T47D (cell line): ENCODE data around the gene SUCLG1.
A peak's percentile ranks its signal among the peaks of the same experiment; 100 is the strongest.
"Not testable (repeated sequence)": the region's sequence is repeated elsewhere in the genome, so short reads cannot be mapped to it uniquely, and the experiment has no call there.

Experiments
- DNase-seq, 2 experiments: peaks; one replicate each; pipeline versions ENCODE4 v3.0.0 to v3.0.0-alpha.2; 2011 to 2012; ENCODE audit warnings: low read depth in 1 of 2, low spot score in 1 of 2
- JUND ChIP-seq: IDR thresholded peaks from 2 replicates; pipeline ENCODE4 v1.6.1; 2012; ENCODE audit warnings: low read depth
- in situ Hi-C: cut with HindIII; loops from 2 replicates; pipeline ENCODE4 v1.10.0; 2016; ENCODE audit warnings: low sequenced_read_pairs, low pct_unique_long_range_greater_than_20kb

SUCLG1 gene

DNA sequence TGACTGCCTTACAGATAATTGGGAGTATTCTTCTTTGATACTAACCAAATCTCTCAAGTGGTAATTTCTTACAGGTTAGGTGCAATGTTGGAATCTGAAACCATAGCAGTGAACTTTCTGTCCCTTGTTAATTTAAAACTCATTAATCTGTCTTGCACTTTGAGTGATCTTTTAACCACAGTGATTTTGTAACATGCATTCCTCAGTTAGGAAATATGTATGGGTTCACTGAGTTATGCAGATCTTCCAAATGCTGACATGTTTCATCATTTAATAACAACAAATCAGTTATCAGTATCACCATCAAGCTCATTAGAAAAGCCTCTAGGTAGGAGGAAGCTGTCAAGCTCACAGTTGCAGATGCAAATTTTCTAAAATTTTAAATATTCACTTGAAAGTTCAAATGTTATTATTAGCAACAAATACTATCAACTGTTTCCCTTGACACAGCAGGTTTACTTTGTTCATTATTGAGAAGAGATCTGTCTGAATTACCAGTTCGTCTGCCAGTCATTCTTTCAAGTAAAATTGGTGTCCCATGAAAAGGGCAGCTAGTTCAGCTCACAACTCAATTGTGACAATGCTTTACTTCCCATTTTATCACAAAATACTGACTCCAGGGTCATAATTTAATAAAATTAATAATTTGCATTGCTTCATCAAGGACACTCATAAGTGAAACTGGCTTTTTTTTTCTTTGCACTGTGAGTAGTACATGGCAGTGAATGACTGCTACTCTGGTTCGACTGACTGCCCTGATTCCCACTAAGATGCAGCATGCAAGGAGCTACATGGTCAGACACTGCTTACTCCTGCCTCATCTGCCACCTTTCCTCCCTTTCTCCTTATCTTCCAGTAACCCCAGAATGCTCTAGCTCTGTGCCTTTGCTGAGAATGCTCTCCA, 31.6 kb downstream of the SUCLG1 start:
- no peak for TF ChIP-seq JUND
- in situ Hi-C loops, result no loop called here

DNA sequence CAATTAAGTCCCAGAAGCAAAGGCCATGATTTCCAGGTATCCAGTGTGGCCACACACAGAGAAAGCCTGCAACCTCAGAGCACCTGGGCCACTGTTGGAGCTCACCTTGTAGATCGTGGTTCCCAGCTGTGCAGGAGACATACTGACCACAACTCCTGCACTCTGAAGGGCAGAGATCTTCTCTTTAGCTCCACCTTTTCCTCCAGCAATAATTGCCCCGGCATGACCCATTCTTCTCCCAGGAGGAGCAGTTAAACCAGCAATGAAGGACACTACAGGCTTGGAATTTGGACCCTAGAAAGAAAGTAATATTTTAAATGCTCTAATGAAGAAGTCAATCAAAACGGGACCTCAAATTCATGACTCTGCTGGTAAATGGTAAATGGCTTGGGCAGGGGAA, 33.8 kb downstream of the SUCLG1 start:
- no peak for TF ChIP-seq JUND
- DNase-seq, result no peak
- in situ Hi-C loops, result no loop called here

More for the DNA sequence above, 31.6 kb downstream of the SUCLG1 start:
- DNase-seq, result no peak

DNA sequence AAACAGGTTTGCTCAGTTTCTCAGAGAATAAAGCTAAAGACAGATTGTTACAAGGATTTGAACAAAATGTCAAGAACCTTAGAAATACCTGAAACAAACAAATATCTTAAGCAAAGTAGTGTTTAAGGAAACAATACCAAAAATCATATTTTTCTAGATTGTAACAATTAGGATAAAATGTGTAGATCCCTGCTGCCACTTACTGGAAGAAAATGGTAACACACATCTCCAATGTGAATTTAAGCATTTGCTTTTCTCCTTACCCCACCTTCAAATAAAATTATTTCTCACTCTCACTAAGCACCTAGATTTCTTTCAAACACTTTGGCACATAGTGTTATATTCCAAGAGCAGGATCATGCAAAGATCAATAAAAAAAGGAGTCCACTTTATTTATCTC, 34.9 kb downstream of the SUCLG1 start:
- TF ChIP-seq JUND, result no peak
- in situ Hi-C loops, result no loop called here

DNA sequence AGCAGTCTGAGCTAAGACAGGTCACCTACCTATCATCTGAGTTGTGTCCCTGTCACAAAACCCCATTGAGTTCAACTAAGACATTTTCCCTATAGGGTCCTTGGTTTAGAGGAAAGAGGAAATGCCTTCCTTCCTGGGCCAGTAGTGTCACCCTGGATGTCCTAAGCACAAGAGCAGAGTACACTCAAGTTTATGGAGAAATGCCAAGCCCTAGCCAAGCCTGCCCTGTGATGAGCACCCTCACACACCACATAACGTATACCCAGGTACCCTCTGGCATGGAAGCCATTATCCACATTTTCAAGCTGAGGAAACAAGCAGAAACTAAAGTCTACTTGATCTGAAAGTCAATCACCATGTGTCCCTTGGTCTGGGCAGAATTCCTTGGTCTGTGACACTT, 37.3 kb downstream of the SUCLG1 start:
- no peak for DNase-seq
- no peak for TF ChIP-seq JUND
- in situ Hi-C loops, result no loop called here

More for the DNA sequence above, 34.9 kb downstream of the SUCLG1 start:
- peak; percentile 3 to 6 for DNase-seq

DNA sequence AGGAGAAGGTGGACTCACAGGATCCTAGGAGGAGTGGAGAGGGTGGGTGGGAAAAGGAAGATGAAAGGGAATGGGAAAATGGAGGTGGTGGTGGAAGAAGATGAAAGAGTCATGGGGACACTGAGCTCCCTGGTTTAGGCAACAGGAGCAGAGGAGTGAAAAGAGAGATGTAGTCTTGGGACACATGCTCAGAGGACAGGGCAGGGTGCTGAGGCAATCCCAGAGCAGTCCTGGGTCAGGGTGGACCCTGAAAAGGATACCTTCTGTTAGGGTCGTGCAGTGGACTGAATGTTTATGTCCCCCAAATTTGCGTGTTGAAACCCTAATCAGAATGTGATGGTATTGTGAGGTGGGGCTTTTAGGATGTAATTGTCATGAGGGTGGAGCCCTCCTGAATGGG, 37.9 kb downstream of the SUCLG1 start:
- in situ Hi-C loops, result no loop called here
- DNase-seq, result no peak
- TF ChIP-seq JUND, result no peak

DNA sequence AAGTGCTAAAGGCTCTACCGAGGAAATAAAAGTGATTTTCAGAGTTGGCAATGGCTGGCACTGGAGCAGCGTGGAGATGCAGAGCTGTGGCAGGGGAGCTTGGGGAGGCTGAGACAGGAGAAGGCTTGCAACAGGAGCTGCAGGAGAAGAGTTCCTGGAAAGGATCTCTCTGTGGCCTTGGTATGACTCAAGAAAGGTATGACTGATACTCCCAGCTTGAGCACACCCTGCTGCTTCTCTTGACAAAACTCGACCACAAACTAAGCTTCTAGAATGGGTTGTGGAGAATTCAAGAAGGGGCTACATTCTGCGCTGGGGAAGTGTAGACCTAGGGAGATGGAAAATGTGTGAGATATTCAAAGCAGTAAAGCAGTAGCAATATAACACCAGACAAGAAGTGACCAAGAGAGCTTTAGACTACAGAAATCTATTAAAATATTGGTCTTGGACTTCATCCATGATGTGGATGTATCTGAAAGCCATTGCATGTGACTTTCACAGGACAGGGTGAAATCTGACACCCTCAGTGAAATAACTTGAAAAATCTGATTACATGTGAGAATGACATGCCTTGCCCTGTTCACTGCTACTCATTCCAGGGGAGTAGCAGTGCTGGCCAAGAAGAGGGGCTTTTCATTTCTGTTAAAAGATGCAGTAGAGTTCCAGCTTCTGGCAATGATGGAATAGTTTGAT, 41.5 kb downstream of the SUCLG1 start:
- no peak for TF ChIP-seq JUND
- no peak for DNase-seq
- in situ Hi-C loops, result no loop called here

DNA sequence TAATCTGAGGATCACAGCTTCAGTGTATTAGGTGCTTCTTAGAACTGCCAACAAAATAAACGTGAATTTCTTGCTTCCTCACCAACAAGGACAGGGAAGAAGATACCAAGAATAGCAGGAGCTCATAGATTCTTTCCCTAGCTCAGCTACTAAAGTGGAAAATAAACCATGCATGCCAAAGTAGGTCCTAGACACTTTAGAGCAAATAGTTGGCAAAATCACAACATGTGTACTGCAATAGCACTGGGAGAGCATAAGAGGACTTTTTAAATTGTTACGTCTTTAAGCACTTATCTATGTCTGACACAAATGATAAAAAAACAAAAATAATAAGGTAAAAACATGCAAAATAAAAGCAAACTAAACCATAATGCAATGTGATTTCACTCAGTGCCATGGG, 49.5 kb downstream of the SUCLG1 start:
- DNase-seq, result no peak
- in situ Hi-C loops, result no loop called here
- no peak for TF ChIP-seq JUND

DNA sequence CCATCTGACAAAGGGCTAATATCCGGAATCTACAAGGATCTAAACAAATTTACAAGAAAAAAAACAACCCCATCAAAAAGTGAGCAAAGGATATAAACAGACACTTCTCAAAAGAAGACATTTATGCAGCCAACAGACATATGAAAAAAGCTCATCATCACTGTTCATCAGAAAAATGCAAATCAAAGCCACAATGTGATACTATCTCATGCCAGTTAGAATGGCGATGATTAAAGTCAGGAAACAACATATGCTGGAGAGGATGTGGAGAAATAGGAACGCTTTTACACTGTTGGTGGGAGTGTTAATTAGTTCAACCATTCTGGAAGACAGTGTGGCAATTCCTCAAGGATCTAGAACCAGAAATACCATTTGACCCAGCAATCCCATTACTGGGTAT, 57.0 kb downstream of the SUCLG1 start:
- in situ Hi-C loops, DNase-seq: not testable (repeated sequence)

DNA sequence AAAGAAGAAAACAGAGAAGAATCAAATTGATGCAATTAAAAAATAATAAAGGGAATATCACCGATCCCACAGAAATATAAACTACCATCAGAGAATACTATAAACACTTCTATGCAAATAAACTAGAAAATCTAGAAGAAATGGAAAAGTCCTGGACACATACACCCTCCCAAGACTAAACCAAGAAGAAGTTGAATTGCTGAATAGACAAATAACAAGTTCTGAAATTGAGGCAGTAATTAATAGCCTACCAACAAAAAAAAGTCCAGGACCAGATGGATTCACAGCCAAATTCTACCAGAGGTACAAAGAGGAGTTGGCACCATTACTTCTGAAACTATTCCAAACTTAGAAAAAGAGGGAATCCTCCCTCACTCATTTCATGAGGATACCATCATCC, 59.2 kb downstream of the SUCLG1 start:
- in situ Hi-C loops, DNase-seq: not testable (repeated sequence)

DNA sequence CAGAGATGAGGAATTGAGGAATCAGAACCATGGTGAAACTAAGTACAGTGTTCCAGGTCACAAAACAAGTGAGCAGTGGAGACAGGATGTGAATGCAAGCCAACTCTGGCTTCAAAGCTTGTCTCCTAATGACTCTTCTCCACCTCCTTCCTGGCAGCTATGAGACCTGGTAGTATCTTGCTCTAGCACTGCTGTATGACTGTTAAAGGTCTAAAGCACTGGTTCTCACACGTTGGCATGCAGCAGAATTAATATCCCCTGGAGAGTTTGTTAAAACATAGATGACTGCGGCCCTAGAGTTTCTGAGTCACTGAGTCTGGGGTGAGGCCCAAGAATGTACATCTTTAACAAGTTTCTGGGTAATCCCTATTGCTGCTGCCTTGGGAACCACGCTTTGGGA, 63.3 kb downstream of the SUCLG1 start:
- no peak for DNase-seq
- in situ Hi-C loops, result no loop called here
- no peak for TF ChIP-seq JUND

DNA sequence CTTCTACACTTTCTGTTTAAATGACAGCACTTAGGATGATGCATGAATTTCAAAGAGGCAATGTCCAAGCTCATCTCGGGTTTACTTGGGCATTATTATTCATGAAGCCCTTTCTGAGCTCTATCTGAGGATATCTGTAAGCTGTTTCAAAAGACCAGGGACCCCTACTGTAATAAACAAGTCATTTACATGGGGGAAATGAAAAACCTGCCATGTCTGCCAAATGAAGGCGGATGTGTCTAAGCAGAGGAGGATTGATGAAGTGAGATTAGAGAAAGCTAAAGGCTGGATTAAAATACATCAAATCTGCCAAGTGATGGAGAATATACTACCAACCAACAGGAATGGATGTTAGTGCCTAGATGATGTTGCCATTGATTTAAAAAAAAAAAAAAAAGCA, 64.5 kb downstream of the SUCLG1 start:
- in situ Hi-C loops, result no loop called here
- no peak for TF ChIP-seq JUND
- DNase-seq, result no peak

DNA sequence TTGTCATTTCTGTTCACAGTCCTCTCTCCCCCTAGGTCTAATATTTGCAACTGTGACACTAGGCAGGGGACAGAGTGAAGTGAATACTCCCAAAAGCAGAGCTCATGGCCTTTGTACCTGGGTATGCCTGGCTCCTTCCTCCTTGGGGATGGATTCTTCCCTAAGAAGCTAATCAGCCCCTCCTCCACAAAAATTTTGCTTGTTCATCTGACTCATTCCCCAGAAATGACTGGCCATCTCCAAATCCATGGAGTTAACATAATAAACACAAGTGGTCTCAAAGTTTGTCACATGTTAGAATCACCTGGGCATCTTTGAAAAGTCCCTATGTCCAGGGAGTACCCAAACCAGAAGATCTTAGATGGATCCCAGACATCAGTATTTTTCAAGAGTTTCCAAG, 65.3 kb downstream of the SUCLG1 start:
- TF ChIP-seq JUND, result no peak
- in situ Hi-C loops, result no loop called here
- DNase-seq, result no peak

DNA sequence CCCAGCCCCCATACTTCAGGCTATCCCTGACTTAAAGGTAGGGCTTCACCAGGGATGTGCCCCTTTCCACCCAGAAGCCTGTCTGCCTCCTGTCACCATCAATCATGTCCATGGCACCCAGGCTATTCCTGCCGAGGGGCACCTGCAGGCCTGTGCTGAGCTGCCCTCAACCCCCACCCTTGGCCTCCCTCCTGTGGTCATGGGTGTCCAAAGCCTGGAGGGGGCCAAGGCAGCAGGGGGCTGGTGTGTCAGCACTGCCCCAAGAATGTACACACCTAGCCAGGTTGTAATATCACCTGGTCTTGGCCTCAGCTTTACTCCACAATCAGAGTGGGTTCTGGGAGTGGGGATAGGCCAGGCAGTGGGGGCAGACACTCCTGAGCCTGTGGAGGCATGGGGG, 69.3 kb downstream of the SUCLG1 start:
- in situ Hi-C loops, result no loop called here
- no peak for TF ChIP-seq JUND
- DNase-seq, result no peak
